BJ (cell line): Measurements from ENCODE around the gene TSR1. TPM values are rescaled to one million over a fixed set of nuclear protein-coding genes. Genes with fewer than 3 reads are reported as not detected.
"Not testable (repeated sequence)": the region's sequence is repeated elsewhere in the genome, so short reads cannot be mapped to it uniquely, and the experiment has no call there.

Experiments used
- CTCF ChIA-PET: fragments of 350-600 bp; formaldehyde crosslinking; extraction: SDS; loops from one replicate; lab custom pipeline; 2021; ENCODE audit warnings: antibody characterized with exemption, inconsistent platforms; lab: Yijun Ruan, JAX
- POLR2A ChIA-PET: fragments of 300-600 bp; sonication (Branson Sonifier 250); formaldehyde crosslinking; extraction: SDS; loops from one replicate; lab custom pipeline; 2021; ENCODE audit warnings: antibody characterized with exemption; lab: Charles Lee
- DNase-seq: peaks from one replicate; pipeline ENCODE4 v3.0.0-alpha.2; 2011; ENCODE audit warnings: low read depth
- H3K27me3 ChIP-seq: 2 replicates; pipeline ENCODE4 v1.6.0; 2011; ENCODE audit warnings: low read length; ENCODE audit not compliant: control insufficient read depth, insufficient read depth
- H3K36me3 ChIP-seq: 2 replicates; pipeline ENCODE4 v1.5.1; 2011; ENCODE audit warnings: low read length; ENCODE audit not compliant: control insufficient read depth, insufficient read depth
- H3K4me3 ChIP-seq: 2 replicates; pipeline ENCODE4 v1.5.1; 2011; ENCODE audit warnings: low read depth, mild to moderate bottlenecking, control low read depth, low read length
- CTCF ChIP-seq: IDR thresholded peaks from 2 replicates; pipeline ENCODE4 v1.5.1; 2011; ENCODE audit warnings: low read depth, mild to moderate bottlenecking, control low read depth, inconsistent platforms, low read length, moderate library complexity; ENCODE audit not compliant: insufficient read depth
- polyA plus RNA-seq: library from polyadenylated mRNA; depleted of rRNA; stranded (reverse); fragments of >200 nt; gene quantifications from 2 replicates; pipeline ENCODE4 v1.2.3, GENCODE V29; 2011

The TSR1 gene
- polyA plus RNA-seq, 1 experiment = 8.9 TPM

DNA sequence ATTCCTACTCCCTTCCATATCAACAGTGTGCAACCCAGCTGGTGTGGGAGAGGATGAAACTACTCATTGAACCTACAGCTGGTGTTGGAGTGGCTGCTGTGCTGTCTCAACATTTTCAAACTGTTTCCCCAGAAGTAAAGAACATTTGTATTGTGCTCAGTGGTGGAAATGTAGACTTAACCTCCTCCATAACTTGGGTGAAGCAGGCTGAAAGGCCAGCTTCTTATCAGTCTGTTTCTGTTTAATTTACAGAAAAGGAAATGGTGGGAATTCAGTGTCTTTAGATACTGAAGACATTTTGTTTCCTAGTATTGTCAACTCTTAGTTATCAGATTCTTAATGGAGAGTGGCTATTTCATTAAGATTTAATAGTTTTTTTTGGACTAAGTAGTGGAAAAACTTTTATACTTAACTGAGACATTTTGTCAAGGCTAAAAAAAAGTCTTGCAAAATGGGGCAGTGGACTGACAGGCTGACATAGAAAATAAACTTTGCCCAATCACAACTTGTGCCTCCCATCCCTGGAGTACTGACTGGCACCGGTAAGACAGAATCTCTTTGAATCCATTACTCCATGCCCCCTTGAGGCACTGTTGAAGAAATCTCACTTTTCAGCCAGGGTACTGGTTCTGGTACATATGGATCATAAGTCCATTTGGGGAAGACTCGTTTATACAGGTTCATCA lies 12.5 kb downstream of the TSR1 start:
- H3K4me3 ChIP-seq = no peak overlapping the region
- DNase-seq = no peak
- H3K27me3 ChIP-seq = no peaks in the 10 kb centered on the region
- TF ChIP-seq CTCF = no peak
- ChIA-PET CTCF (no interaction called here), POLR2A (no interaction called here)
- peaks cover 13% of the 10 kb centered on the region for H3K36me3 ChIP-seq

GRCh38 chr17:2321399-2321798 lies 14.9 kb downstream of the TSR1 start:
- ChIA-PET POLR2A (interaction anchor here (0.8 kb wide), 1 partner anchor 18 kb away, joined by 3 read pairs; the partner anchor contains the start of genes SMG6 and SRR), CTCF (no interaction called here)

DNA sequence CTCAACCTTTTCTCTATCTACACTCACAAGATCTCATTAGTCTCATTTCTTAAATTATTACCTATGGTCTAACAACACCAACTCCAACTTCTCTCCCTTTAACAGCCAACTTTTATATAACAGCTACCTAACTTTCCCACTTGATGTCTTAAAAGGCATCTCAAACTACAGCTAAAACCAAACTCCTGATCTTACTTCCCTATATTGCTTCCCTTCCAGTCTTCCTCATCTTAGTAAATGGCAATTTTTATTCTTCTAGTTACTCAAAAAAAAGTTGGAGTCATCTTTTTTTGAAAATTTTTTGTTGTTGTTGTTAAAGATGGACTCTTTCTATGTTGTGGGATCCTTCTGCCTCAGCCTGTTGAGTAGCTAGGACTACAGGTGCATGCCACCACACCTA lies 17.2 kb downstream of the TSR1 start:
- ChIA-PET POLR2A (no interaction called here), CTCF (interaction anchor here (1.3 kb wide), 1 partner anchor 17 kb away, joined by 3 read pairs; the partner anchor contains the start of gene TSR1)
- Histone ChIP-seq H3K4me3 (no peak overlapping the region), H3K36me3 (peaks cover 9% of the 10 kb centered on the region), H3K27me3 (no peaks in the 10 kb centered on the region)
- TF ChIP-seq CTCF = no peak
- no peak for DNase-seq

More at GRCh38 chr17:2321399-2321798, 14.9 kb downstream of the TSR1 start:
- Histone ChIP-seq H3K36me3 (peaks cover 10% of the 10 kb centered on the region), H3K27me3 (no peaks in the 10 kb centered on the region), H3K4me3 (no peak overlapping the region)
- no peak for DNase-seq
- TF ChIP-seq CTCF = no peak

DNA sequence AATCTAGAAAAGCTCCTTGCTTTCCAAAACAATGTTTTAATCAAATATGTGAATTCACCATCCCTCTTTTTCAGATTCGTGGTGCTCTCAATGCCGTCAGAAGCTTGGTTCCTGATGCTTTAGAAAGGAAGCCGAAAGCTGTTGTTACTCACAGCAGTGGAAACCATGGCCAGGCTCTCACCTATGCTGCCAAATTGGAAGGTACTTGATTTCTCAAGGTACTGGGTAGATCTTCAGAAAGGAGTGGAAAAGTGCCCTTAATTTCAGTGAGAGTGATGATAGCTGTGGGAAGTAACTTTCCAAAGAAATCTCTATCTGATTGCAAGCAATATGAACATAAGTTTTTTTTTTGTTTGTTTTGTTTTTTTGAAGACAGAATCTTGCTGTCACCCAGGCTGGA lies 18.5 kb downstream of the TSR1 start:
- DNase-seq = no peak
- TF ChIP-seq CTCF = no peak
- CTCF ChIA-PET = interaction anchor here (1.1 kb wide), 1 partner anchor 10 kb away, joined by 5 read pairs; no protein-coding TSS in a partner anchor
- H3K4me3 ChIP-seq = no peak overlapping the region
- no peaks in the 10 kb centered on the region for H3K27me3 ChIP-seq
- peaks cover 1% of the 10 kb centered on the region; the same call in 1 of the 2 replicates for H3K36me3 ChIP-seq
- POLR2A ChIA-PET = no interaction called here

- H3K36me3 ChIP-seq, CTCF ChIA-PET, DNase-seq, H3K4me3 ChIP-seq, H3K27me3 ChIP-seq, POLR2A ChIA-PET: not testable (repeated sequence)
Observed at GRCh38 chr17:2316916-2317205, 19.4 kb downstream of the TSR1 start.

- DNase-seq = no peak
- Histone ChIP-seq H3K4me3 (no peak overlapping the region), H3K36me3 (no peaks in the 10 kb centered on the region), H3K27me3 (no peaks in the 10 kb centered on the region)
- no peak for TF ChIP-seq CTCF
- POLR2A ChIA-PET = no interaction called here
- CTCF ChIA-PET = no interaction called here
Observed at GRCh38 chr17:2312736-2313135, 23.5 kb downstream of the TSR1 start.
